ENCODE measurements around the gene XRN2. TPM values are rescaled to one million over a fixed set of nuclear protein-coding genes. Genes with fewer than 3 reads are reported as not detected.

XRN2 gene
- total and polyA plus RNA-seq, 2 donors (not counting 1 experiment from before 2014, with no cell fraction given) = 19.0 to 46.2 TPM

GRCh38 chr20:21273755-21274386, 29.3 kb upstream of the XRN2 start:
- Histone ChIP-seq H2AFZ (ENCODE audit: insufficient read depth, low read depth, low read length, poor library complexity, severe bottlenecking) (no peak overlapping the region), H3K4me3 (ENCODE audit: control extremely low read depth in 1 of 5, extremely low read depth in 1 of 5, insufficient read depth in 1 of 5, low read depth in 2 of 5, low read length in 4 of 5) (no peak overlapping the region), H3K4me2 (replicated peaks; ENCODE audit: low read depth, low read length, poor library complexity, severe bottlenecking) (no peak overlapping the region), H3K79me2 (ENCODE audit: control insufficient read depth, insufficient read depth, low read length) (no peaks in the 10 kb centered on the region), H3K27me3 (replicated peaks in 1 of 4; ENCODE audit: control extremely low read depth in 1 of 4, control insufficient read depth in 3 of 4, insufficient read depth in 4 of 4, low read length in 3 of 4) (peaks cover 0 to 19% (median 2%) of the 10 kb centered on the region in 4 experiments), H3K9me3 (ENCODE audit: control extremely low read depth in 1 of 3, control insufficient read depth in 2 of 3, insufficient read depth in 1 of 3, low read length in 2 of 3) (peaks cover 0 to 5% (median 0%) of the 10 kb centered on the region in 3 donors), H3K4me1 (ENCODE audit: control insufficient read depth in 2 of 2, insufficient read depth in 2 of 2, low read length in 2 of 2) (no peaks in the 10 kb centered on the region), H3K36me3 (replicated peaks in 1 of 2; ENCODE audit: control extremely low read depth in 1 of 2, control insufficient read depth in 1 of 2, extremely low read depth in 1 of 2, insufficient read depth in 2 of 2, low read length in 1 of 2) (no peaks in the 10 kb centered on the region), H4K20me1 (ENCODE audit: control insufficient read depth, insufficient read depth, low read length, poor library complexity, severe bottlenecking) (no peaks in the 10 kb centered on the region), H3K27ac (ENCODE audit: low read length in 2 of 2) (no peak overlapping the region), H3K9ac (ENCODE audit: low read length) (no peak overlapping the region)
- Mint-ChIP-seq H3K27ac (no peak overlapping the region), H3K9me3 (ENCODE audit: insufficient read depth) (no peaks in the 10 kb centered on the region), H3K27me3 (peaks cover 29% of the 10 kb centered on the region), H3K4me1 (no peaks in the 10 kb centered on the region), H3K4me3 (no peak overlapping the region)
- no peak for TF ChIP-seq EZH2 (IDR thresholded peaks at IDR 0.05; ENCODE audit: borderline replicate concordance, insufficient read depth, low read depth, low read length, poor library complexity, severe bottlenecking)
- no peak for TF ChIP-seq CTCF (IDR thresholded peaks at IDR 0.05)
- POLR2A ChIA-PET = no interaction called here
- intact Hi-C loops (cut with micrococcal nuclease) = loop anchor here (5.0 kb wide), 1 partner anchor 1202 kb away; no protein-coding TSS in a partner anchor
- WGBS (ENCODE audit: insufficient coverage) = 96% methylated on average over 8 of the region's 8 CpGs
- CTCF ChIA-PET = interaction anchor here (0.9 kb wide), 1 partner anchor 38 kb away, joined by 3 read pairs; no protein-coding TSS in a partner anchor
- no peak for ATAC-seq (ENCODE audit: low read depth)
- no peak for DNase-seq

- Mint-ChIP-seq H3K9me3 (ENCODE audit: insufficient read depth) (peaks cover 3% of the 10 kb centered on the region), H3K27me3 (peaks cover 27% of the 10 kb centered on the region)
- CTCF ChIA-PET = no interaction called here
Observed at GRCh38 chr20:21278829-21279228, 24.3 kb upstream of the XRN2 start.

More at GRCh38 chr20:21278829-21279228, 24.3 kb upstream of the XRN2 start:
- Histone ChIP-seq H3K27ac (ENCODE audit: low read length in 2 of 2) (no peak overlapping the region), H3K79me2 (ENCODE audit: control insufficient read depth, insufficient read depth, low read length) (no peaks in the 10 kb centered on the region), H3K9me3 (ENCODE audit: control extremely low read depth in 1 of 3, control insufficient read depth in 2 of 3, insufficient read depth in 1 of 3, low read length in 2 of 3) (no peaks in the 10 kb centered on the region), H2AFZ (ENCODE audit: insufficient read depth, low read depth, low read length, poor library complexity, severe bottlenecking) (no peak overlapping the region), H3K4me2 (replicated peaks; ENCODE audit: low read depth, low read length, poor library complexity, severe bottlenecking) (no peak overlapping the region), H3K27me3 (replicated peaks in 1 of 4; ENCODE audit: control extremely low read depth in 1 of 4, control insufficient read depth in 3 of 4, insufficient read depth in 4 of 4, low read length in 3 of 4) (peaks cover 0 to 11% (median 0%) of the 10 kb centered on the region in 4 experiments), H3K4me1 (ENCODE audit: control insufficient read depth in 2 of 2, insufficient read depth in 2 of 2, low read length in 2 of 2) (no peaks in the 10 kb centered on the region), H4K20me1 (ENCODE audit: control insufficient read depth, insufficient read depth, low read length, poor library complexity, severe bottlenecking) (no peaks in the 10 kb centered on the region), H3K36me3 (replicated peaks in 1 of 2; ENCODE audit: control extremely low read depth in 1 of 2, control insufficient read depth in 1 of 2, extremely low read depth in 1 of 2, insufficient read depth in 2 of 2, low read length in 1 of 2) (no peaks in the 10 kb centered on the region), H3K9ac (ENCODE audit: low read length) (no peak overlapping the region), H3K4me3 (ENCODE audit: control extremely low read depth in 1 of 5, extremely low read depth in 1 of 5, insufficient read depth in 1 of 5, low read depth in 2 of 5, low read length in 4 of 5) (no peak overlapping the region)
- Mint-ChIP-seq H3K4me3 (no peak overlapping the region), H3K4me1 (peaks cover 2% of the 10 kb centered on the region), H3K27ac (no peak overlapping the region)
- intact Hi-C loops (cut with micrococcal nuclease) = no loop called here
- TF ChIP-seq EZH2 (IDR thresholded peaks at IDR 0.05; ENCODE audit: borderline replicate concordance, insufficient read depth, low read depth, low read length, poor library complexity, severe bottlenecking) = no peak
- TF ChIP-seq CTCF (IDR thresholded peaks at IDR 0.05) = no peak
- WGBS (ENCODE audit: insufficient coverage) = 82% methylated on average over 2 of the region's 2 CpGs
- ATAC-seq (ENCODE audit: low read depth) (no peak), DNase-seq (no peak)
- POLR2A ChIA-PET = no interaction called here
